Measurements from ENCODE around the gene TMEM178B.

Gene TMEM178B

DNA sequence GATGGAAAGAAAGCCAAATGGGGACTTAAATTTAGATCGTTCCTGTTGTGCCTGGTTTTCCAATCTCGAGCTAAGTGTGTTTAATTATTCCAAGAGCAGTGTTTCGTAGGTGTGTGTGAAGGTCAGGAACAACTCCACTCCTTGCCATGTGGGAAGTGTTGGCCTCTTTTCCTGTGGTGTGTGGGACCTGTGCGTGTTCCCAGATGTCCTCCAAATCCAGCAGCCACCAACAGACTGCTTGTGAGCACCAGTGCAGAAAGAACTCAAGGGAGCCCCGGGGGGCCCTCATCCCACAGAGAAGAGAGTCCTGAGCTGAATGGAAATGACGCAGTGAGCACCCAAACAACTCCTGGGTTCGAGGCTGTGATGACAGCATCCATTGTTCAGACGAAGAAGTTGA is 227.7 kb downstream of the TMEM178B start:
- no peak overlapping the region for H3K4me3 ChIP-seq (ENCODE audit: low read depth, low read length)
- DNase-seq (ENCODE audit: low read depth): no peak
- no peak for TF ChIP-seq CTCF (conservative IDR thresholded peaks at IDR 0.05; ENCODE audit: low read depth, low read length)

DNA sequence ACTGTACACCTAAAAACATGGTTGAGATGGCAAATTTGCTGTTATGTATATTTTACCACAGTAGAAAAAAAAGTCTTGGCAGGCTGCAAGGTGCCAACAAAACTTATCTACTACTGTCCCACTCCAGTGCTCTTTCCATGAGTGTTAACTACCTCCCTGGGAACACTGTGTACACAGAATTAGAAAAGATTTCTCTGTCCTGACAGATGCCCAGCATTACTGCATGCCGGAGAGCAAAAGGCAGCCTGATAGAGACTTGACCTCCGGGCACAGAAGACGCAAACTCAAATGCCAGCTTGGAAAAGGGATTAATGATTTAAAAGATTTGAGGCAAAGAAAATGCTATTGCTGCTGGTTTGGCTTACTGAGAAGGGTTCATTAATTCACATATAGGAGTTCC is 228.8 kb downstream of the TMEM178B start:
- DNase-seq (ENCODE audit: low read depth): no peak
- TF ChIP-seq CTCF (conservative IDR thresholded peaks at IDR 0.05; ENCODE audit: low read depth, low read length): no peak
- no peak overlapping the region for H3K4me3 ChIP-seq (ENCODE audit: low read depth, low read length)

DNA sequence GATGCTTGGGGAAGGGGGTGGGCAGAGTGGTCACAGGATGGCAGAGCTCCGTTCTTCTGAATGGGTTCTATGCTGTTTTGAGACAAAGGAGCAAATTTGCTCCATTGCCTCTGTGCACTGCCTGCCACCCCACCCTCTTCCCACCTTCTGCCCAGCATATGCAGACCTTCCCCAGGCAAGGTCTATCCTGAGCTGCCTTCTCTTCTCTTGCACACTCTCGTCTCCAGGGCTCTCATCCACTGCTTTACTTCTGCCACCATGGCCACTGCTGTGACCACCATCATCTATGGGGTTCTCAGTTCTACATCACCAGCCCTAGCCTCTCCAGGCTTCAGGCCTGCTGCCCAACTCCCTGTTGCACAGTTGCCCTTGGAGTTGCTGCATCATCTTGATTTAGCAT is 230.4 kb downstream of the TMEM178B start:
- DNase-seq (ENCODE audit: low read depth): no peak
- H3K4me3 ChIP-seq (ENCODE audit: low read depth, low read length): no peak overlapping the region
- TF ChIP-seq CTCF (conservative IDR thresholded peaks at IDR 0.05; ENCODE audit: low read depth, low read length): no peak

- TF ChIP-seq CTCF (conservative IDR thresholded peaks at IDR 0.05; ENCODE audit: low read depth, low read length): no peak
- H3K4me3 ChIP-seq (ENCODE audit: low read depth, low read length): no peak overlapping the region
- no peak for DNase-seq (ENCODE audit: low read depth)
Measured at GRCh38 chr7:141306081-141306480, 232.2 kb downstream of the TMEM178B start.

DNA sequence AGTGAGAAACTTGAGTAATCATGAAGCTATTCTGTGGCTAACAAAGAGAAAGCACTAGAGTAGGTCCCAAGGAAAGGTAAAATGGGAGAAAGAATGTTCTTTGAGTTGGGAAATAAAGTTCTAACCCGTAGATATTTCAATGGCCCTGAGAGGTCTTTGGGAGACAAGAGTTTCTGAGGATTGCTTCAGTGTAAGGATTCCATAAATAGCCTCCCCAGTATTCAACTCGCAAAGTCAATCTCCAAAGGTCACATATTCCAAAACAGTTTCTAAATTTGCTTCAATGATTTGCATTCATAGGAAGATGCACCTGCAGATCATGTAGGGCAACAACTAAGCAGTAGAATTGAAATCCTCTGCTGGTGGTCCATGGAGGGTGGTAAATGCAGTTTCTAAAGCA is 238.5 kb downstream of the TMEM178B start:
- DNase-seq (ENCODE audit: low read depth): no peak
- no peak for TF ChIP-seq CTCF (conservative IDR thresholded peaks at IDR 0.05; ENCODE audit: low read depth, low read length)
- H3K4me3 ChIP-seq (ENCODE audit: low read depth, low read length): no peak overlapping the region

GRCh38 chr7:141312828-141313521 is 239.1 kb downstream of the TMEM178B start:
- H3K4me3 ChIP-seq (ENCODE audit: low read depth, low read length): no peak overlapping the region
- no peak for TF ChIP-seq CTCF (conservative IDR thresholded peaks at IDR 0.05; ENCODE audit: low read depth, low read length)
- DNase-seq (ENCODE audit: low read depth): no peak

- TF ChIP-seq CTCF (conservative IDR thresholded peaks at IDR 0.05; ENCODE audit: low read depth, low read length): no peak
- no peak for DNase-seq (ENCODE audit: low read depth)
- H3K4me3 ChIP-seq (ENCODE audit: low read depth, low read length): no peak overlapping the region
Measured at GRCh38 chr7:141313896-141314295, 240.0 kb downstream of the TMEM178B start.

Measured in choroid plexus epithelial cell (primary cell).